Mucosa of gallbladder (tissue), 1 donor: ENCODE results near the gene SCN10A. TPM values are rescaled to one million over a fixed set of nuclear protein-coding genes. Genes with fewer than 3 reads are reported as not detected.
A peak's percentile ranks its signal among the peaks of the same experiment; 100 is the strongest.

Experiments used
- DNase-seq: peaks from one replicate; pipeline ENCODE4 v3.0.0-alpha.2; 2020; ENCODE audit warnings: low spot score
- total RNA-seq: library from RNA; stranded (reverse); gene quantifications from one replicate; pipeline ENCODE4 v1.2.1, GENCODE V29; 2021
- donor health status: DM: no; HTN: no; CAD: no.

Gene SCN10A
- total RNA-seq, 1 donor from 2014 or later: not detected

- no peak for DNase-seq
Measured at GRCh38 chr3:38773528-38773927, 42.5 kb downstream of the SCN10A start.

DNA sequence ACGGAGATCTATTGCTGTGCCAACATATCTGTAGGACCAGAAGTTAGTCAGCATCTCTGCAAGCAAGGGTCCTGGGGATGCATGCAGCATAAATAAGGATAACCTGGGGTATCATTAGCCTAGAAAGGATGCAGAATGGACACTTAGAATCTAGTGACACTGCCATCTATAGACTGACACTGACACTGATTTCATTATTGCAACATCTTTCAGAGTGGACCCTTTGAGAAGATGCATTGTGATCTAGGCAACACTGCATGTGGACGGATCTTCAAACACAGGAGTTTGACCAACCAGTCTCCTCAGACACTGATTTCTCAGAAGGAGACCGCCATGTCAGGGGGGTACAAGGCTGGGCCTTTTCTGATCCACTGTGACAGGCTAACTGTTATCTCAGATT is 52.4 kb downstream of the SCN10A start:
- DNase-seq: no peak

GRCh38 chr3:38758557-38758956 is 57.5 kb downstream of the SCN10A start:
- DNase-seq: no peak

GRCh38 chr3:38757721-38758120 is 58.3 kb downstream of the SCN10A start:
- DNase-seq: no peak

- no peak for DNase-seq
Measured at GRCh38 chr3:38756892-38757291, 59.1 kb downstream of the SCN10A start.

GRCh38 chr3:38755130-38755529 is 60.9 kb downstream of the SCN10A start:
- DNase-seq: no peak

DNA sequence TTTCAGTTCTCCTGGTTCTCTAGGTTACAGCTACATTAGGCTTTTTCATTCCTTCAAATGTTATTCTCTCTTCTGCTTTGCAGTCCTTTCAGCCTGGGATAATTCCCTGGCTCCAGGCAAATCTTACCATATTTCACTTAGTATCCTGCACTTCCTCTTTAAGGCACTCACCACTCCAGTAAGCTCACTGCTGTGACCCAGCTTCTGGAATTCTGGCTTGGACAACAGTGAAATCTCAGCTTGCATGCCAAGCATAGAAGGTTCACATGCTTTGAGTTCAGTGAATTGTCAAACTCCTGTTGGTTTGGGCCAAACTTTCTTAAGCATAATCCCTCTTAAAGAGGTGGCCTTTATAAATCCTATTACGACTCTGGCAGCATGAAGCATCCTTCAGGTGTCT is 69.4 kb downstream of the SCN10A start:
- no peak for DNase-seq

DNA sequence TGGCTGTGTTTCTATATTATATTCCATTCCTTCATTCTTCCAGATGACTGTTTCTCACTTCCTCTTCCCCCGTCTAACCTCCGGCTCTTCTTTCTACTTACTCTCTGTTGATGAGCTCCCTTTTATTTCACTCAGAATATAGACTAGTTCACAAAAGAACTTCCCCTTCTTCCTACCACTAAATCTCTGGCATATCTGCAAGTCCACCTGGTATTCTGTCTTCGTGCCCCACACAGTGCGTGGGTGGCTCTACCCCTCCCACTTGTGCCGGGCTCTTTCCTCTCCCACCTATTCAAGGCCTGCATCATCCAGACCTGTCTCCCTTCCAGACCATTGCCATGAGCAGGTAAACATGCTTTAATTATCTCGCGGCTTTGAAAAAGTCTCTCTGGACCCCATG is 73.0 kb downstream of the SCN10A start:
- DNase-seq: no peak

DNA sequence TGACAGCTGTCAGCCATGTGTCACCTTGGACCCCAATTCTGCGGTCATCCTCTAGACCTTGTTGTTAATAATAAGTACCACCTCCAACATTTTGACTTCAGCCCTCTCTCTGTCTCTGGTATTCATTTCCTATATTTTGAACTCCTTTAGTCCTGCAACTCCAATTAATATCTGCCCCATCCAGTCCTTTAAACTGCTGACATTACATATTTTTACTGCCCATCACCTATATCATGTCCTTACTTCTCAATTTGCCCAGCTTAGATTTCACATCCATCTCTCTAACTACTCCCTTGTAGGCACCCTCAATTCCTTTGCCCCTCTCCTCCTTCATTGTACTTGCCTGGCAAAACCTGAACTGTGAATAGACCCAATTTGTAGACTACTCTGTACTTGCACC is 73.5 kb downstream of the SCN10A start:
- no peak for DNase-seq

GRCh38 chr3:38740537-38740936 is 75.5 kb downstream of the SCN10A start:
- no peak for DNase-seq

DNA sequence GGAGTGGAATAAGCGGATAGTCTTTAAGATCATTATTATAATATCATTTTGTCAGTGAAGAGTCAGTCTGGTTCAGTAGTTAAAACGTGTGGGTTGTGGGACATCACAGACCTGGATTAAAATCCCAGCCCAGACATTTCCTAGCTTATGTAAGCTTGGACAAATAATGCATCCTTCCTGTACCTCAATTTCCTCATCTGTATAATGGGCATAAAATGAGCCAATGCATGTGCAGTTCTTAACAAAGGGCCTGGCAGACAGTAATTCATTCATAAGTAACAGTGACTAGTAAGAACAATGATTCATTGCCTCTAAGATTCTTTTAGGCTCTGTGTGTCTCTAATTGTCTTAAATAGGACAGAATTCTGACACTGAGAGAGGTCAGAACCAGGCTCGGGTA is 76.1 kb downstream of the SCN10A start:
- no peak for DNase-seq

DNA sequence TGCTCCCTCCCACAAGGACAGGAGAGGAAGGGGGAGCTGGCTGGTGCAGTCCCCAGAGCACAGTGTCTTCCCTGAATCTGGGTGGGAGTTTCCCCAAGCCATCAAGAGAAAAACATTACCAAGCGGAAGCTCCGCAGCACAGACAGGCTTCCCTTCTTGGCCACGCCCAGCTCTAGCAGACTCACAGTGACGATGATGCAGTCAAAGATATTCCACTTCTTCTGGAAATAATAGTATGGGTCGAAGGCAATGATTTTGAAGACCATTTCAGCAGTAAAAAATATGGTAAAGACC is 76.7 kb downstream of the SCN10A start:
- no peak for DNase-seq

GRCh38 chr3:38738630-38739395 is 77.2 kb downstream of the SCN10A start:
- DNase-seq: peak; percentile 27

- DNase-seq: no peak
Measured at GRCh38 chr3:38731522-38731921, 84.5 kb downstream of the SCN10A start.

DNA sequence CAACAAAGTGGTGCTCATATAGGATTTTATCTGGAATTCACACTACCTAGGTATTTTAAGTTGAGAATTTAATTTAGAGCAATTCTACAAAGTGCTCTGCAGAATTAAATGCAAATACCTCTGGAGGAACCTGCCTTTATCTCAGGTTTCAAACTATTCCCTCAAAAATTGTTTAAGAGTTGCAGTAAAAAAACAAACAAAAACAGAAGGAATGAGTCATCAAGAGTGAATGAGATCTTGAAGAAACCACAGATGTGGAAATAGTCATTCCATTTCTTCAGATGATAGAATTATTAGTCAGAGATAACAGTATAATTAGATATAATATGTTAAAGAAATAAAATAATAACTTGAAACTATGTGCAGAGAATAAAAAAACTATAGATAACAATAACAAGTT is 85.7 kb downstream of the SCN10A start:
- DNase-seq: no peak

DNA sequence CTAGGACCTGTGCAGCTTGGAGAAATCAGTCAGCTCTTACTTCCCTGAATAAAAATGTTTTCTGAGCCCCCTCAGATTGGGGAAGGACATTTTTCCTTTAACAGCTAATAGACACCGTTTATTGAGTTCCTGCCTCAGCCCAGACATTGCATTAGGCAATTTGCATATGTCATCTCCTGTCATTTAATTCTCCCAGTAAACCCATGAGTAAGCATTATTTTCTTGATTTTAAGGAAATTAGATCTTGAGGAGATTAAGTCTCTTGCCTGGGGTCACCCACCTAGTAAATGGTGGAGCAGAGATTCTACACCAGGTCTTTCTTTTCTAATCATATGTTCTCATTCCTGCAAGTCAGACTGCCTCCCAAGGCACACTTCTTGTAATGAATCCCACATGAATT is 88.0 kb downstream of the SCN10A start:
- no peak for DNase-seq

DNA sequence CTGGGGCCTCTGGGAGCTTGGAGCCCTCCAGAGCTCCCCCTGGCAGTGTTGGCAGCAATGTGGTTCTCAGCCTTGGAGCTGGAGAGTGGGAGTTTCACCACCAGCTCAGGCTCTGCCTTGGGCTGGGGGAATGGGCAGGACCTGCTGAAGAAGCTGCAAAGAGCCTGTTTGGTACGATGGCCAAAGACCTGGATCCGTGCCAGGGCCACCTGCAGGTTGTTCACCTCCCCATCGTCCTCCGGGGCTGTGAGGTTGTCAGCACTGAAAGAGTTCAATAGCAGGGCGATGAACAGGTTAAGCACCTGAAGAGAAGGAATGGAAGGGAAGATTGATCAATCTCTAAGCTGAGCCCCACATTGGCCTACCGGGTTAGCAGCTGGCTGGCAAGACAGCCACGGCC is 89.3 kb downstream of the SCN10A start:
- DNase-seq: no peak

GRCh38 chr3:38725726-38726419 is 90.1 kb downstream of the SCN10A start:
- DNase-seq: no peak

DNA sequence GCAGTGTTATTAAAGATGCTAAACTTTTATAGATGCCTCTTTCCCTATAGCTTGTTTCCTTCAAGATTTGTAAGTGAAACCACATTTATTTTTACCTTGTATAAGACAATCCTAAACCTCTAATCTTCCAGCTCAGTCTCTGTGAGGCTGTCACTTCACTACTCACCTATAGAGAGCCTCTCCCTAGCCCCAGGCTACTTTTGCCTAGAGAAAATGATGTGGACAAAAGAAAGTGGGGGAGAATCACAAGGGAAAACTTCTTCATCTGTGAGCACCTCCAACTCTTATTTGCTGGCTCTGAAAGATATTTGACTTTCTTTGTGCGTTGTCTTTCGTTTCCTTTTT is 91.7 kb downstream of the SCN10A start:
- no peak for DNase-seq

- no peak for DNase-seq
Measured at GRCh38 chr3:38723569-38724391, 92.2 kb downstream of the SCN10A start.

DNA sequence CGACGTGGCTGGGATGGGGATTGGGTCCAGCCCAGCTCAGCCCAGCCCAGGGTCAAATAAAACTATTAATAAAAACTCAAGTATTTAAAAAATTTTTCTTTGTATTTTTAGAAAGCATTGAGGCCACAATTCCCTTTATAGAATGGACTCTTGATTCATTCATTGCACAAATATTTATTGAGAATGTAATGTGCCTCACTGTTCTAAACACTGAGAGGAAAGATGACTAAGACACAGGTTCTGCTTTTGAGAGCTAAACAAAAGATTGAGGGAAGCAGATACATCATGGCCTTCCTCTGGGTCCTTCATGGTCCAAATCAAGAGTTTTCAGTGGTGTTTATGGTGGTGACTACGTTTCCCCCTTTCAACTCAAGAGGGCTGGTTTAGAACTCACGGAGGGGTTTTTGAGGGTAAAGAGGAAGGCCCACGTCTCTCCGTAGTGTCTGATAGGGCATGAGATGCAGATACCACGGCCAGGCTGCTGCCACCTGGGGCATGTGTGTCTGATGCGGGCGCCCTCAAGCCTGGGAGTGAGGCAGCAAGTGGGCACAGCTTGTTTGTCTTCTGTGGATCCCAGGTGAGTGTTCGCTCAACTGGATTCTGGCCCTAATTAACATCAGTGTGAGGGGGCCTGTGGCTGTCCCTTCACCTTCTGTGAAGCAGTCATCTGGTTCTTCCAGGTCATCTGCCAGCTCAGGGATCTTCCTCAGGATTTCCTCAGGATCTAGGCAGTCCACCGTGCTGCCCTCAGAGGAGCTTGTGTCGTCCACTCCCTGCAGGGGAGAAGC is 93.0 kb downstream of the SCN10A start:
- DNase-seq: no peak

GRCh38 chr3:38721207-38721772 is 94.7 kb downstream of the SCN10A start:
- no peak for DNase-seq
